ENCODE data around the gene MRLN.

Gene MRLN

GRCh38 chr10:59702347-59702746 lies 50.9 kb downstream of the MRLN start:
- no peak for DNase-seq

GRCh38 chr10:59700709-59701108 lies 52.5 kb downstream of the MRLN start:
- no peak for DNase-seq

DNA sequence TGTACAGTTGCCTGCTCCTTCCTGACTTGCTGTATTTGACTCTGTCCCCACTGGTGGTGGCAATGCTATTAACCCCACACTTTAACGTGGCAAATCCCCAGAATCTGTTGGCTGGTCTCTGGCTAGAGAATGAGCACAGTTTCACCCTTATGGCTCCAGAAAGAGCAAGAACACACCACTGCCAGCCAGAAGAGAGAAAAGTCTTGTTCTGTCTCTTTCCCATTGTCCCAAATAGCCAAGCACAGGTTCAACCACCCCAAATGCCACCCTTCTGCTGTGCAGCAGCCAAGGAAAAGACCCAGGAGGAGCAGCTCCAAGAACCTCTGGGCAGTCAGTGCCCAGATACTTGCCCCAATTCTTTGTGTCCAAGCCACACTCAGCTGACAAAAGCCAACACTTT lies 54.9 kb downstream of the MRLN start:
- DNase-seq, result no peak

DNA sequence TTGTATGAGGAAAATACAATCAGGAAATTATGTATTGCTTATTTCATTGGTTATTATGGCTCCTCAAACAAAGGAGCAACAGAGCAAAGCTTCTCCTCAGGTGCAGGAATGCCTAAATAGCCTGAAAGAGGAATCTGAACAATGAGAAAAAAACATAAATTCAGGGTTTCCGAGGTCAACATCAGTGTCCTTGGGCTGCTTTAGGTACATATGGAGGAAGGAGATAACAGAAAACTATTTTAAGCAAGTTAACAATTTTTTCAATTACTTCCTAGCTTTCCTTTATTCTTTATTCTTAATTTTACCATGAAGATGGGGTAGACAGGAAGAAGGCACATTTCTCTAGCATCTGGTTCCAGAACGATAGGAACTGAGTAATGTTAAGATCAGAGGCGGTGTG lies 57.6 kb downstream of the MRLN start:
- DNase-seq, result no peak

DNA sequence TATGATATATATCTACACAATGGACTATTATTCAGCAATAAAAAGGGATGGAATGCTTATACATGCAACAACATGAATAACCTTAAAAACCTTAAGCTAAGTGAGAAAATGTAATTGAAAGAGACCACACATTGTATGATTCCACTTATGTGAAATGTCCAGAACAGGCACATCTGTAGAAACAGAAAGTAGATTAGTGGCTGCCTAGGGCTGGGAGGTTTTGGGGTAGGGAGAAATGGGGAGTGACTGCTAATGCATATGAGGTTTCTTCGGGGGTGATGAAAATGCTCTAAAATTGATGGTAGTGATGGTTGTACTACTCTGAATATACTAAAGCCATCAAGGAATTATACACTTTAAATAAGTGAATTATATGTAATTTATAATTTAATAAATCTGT lies 58.3 kb downstream of the MRLN start:
- no peak for DNase-seq

- no peak for DNase-seq
Measured at GRCh38 chr10:59692113-59692512, 61.1 kb downstream of the MRLN start.

- no peak for DNase-seq
Measured at GRCh38 chr10:59688921-59689351, 64.3 kb downstream of the MRLN start.

GRCh38 chr10:59687657-59688056 lies 65.6 kb downstream of the MRLN start:
- DNase-seq, result no peak
